Measurements from ENCODE around the gene TLCD3A. TPM values are rescaled to one million over a fixed set of nuclear protein-coding genes. Genes with fewer than 3 reads are reported as not detected.

The TLCD3A gene
- total RNA-seq, 1 experiment from 2014 or later, result 13.4 TPM

DNA sequence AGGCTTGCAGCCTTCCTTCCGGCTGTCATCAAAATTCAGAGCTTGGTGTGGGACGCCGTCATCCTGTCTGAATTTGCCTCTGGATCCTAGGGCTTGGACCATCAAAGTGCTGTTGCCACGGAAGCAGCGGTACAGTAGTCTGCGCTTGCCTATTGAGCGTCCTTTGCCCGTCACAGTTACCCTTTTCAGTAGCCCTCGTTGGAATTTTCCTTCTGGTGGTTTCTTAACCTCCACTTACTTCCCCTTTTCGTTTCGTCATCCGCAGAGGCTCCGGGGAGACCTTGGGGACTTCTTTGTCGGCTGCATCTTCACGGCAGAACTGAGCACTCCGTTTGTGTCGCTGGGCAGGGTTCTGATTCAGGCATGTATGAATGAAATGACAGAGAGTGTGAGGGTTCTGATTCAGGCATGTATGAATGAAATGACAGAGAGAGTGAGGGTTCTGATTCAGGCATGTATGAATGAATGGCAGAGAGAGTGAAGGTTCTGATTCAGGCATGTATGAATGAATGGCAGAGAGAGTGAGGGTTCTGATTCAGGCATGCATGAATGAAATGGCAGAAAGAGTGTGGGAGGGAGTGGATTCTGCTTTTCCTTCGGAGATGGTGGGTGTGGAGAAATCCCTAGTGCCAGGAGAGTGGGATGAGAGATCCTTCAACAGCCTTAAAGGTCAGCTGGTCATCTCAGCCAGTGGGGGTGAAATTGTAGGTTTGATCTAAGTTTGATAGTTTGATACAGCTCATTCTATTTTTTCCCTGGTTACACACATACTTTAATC, 8.0 kb downstream of the TLCD3A start:
- POLR2A ChIA-PET, result no interaction called here
- TF ChIP-seq, protein P1, sequence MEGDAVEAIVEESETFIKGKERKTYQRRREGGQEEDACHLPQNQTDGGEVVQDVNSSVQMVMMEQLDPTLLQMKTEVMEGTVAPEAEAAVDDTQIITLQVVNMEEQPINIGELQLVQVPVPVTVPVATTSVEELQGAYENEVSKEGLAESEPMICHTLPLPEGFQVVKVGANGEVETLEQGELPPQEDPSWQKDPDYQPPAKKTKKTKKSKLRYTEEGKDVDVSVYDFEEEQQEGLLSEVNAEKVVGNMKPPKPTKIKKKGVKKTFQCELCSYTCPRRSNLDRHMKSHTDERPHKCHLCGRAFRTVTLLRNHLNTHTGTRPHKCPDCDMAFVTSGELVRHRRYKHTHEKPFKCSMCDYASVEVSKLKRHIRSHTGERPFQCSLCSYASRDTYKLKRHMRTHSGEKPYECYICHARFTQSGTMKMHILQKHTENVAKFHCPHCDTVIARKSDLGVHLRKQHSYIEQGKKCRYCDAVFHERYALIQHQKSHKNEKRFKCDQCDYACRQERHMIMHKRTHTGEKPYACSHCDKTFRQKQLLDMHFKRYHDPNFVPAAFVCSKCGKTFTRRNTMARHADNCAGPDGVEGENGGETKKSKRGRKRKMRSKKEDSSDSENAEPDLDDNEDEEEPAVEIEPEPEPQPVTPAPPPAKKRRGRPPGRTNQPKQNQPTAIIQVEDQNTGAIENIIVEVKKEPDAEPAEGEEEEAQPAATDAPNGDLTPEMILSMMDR (IDR thresholded peaks at IDR 0.05; ENCODE audit: insufficient read depth in 1 of 2, low read depth in 1 of 2, low read length in 1 of 2, severe bottlenecking in 1 of 2, unreplicated experiment in 1 of 2), result no peak
- H3K4me3 Mint-ChIP-seq (ENCODE audit: unreplicated experiment), result no peak overlapping the region
- DNase-seq, result no peak
- intact Hi-C loops (cut with micrococcal nuclease; ENCODE audit: unreplicated experiment), result no loop called here
- H3K4me3 ChIP-seq (ENCODE audit: low read depth, low read length), result no peak overlapping the region
- no peaks in the 10 kb centered on the region for H3K27me3 Mint-ChIP-seq (ENCODE audit: insufficient read depth, unreplicated experiment)
- BruUV-seq (replicated peaks), result no TSS peak
- no peaks in the 10 kb centered on the region for H3K4me1 ChIP-seq
- H3K9me3 ChIP-seq, result no peaks in the 10 kb centered on the region
- no peaks in the 10 kb centered on the region for H3K36me3 ChIP-seq (ENCODE audit: control insufficient read depth, insufficient read depth, low read length)
- no peaks in the 10 kb centered on the region for H3K9me3 Mint-ChIP-seq (ENCODE audit: unreplicated experiment)
- H3K27me3 ChIP-seq (replicated peaks; ENCODE audit: control insufficient read depth, insufficient read depth, low read length), result no peaks in the 10 kb centered on the region
- H3K36me3 Mint-ChIP-seq (ENCODE audit: insufficient read depth, unreplicated experiment), result peaks cover 32% of the 10 kb centered on the region
- no peaks in the 10 kb centered on the region for H3K4me1 Mint-ChIP-seq (ENCODE audit: low read depth, unreplicated experiment)
- no peak overlapping the region for H3K27ac Mint-ChIP-seq (ENCODE audit: unreplicated experiment)
- CTCF ChIA-PET, result no interaction called here

DNA sequence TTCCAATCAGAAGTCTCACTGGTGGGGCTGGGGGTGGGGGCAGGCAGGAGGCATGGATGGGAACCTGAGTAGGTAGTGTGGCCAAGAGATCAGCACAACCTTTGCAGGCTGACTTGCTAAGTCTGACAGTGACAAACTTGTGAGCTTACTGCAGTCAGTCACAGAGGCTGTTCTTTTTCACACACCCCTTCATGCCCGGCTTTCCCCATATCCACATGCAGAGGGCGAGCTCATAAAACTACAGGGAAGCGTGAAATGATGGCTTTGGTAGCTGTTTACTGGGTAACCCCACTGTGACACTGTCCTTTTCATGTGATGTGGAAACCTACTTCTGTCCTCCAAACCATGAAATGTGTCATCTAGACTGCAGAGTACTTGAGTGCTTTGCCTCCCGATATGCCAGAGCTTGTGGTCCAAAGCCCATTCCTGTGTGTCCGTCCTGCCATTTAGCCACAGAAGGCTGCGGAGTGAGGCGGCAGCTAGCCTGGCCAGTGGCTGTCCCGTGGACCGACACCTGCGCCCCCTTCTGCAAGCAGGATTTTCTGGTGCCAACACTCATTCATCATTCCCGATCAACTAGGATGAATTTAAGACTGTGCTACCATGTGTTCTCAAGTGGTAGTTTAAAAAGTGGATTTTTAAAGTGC, 9.9 kb downstream of the TLCD3A start:
- Mint-ChIP-seq H3K4me1 (ENCODE audit: low read depth, unreplicated experiment) (no peaks in the 10 kb centered on the region), H3K9me3 (ENCODE audit: unreplicated experiment) (no peaks in the 10 kb centered on the region), H3K4me3 (ENCODE audit: unreplicated experiment) (no peak overlapping the region), H3K27ac (ENCODE audit: unreplicated experiment) (no peak overlapping the region), H3K27me3 (ENCODE audit: insufficient read depth, unreplicated experiment) (no peaks in the 10 kb centered on the region), H3K36me3 (ENCODE audit: insufficient read depth, unreplicated experiment) (peaks cover 30% of the 10 kb centered on the region)
- intact Hi-C loops (cut with micrococcal nuclease; ENCODE audit: unreplicated experiment), result no loop called here
- H3K9me3 ChIP-seq, result no peaks in the 10 kb centered on the region
- no peak for DNase-seq
- ChIA-PET POLR2A (no interaction called here), CTCF (no interaction called here)
- no peaks in the 10 kb centered on the region for H3K4me1 ChIP-seq
- TF ChIP-seq, protein P1 (IDR thresholded peaks at IDR 0.05; ENCODE audit: insufficient read depth in 1 of 2, low read depth in 1 of 2, low read length in 1 of 2, severe bottlenecking in 1 of 2, unreplicated experiment in 1 of 2), result no peak
- H3K36me3 ChIP-seq (ENCODE audit: control insufficient read depth, insufficient read depth, low read length), result no peaks in the 10 kb centered on the region; the same call in 1 of the 2 replicates
- no peaks in the 10 kb centered on the region for H3K27me3 ChIP-seq (replicated peaks; ENCODE audit: control insufficient read depth, insufficient read depth, low read length)
- TSS peak; percentile 13 for BruUV-seq (replicated peaks)
- no peak overlapping the region for H3K4me3 ChIP-seq (ENCODE audit: low read depth, low read length)

DNA sequence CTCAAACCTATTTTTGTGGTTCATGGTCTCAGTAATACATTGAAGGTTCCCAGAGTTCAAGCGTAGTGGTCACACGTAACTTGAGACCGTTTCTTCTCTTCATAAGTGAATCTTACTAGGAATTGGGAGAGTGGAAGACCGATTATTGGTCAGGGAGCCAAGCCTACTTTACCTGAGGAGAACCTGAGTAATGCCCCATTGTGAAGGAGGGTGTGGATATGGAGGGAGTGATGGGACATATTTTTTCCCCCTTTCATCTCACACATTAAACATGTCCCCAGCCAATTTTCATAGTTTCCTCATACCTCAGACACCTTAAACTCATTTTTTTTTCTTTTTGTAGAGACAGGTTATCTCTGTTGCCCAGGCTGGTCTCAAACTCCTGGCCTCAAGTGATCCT, 10.7 kb downstream of the TLCD3A start:
- Histone ChIP-seq H3K4me1 (no peaks in the 10 kb centered on the region), H3K9me3 (no peaks in the 10 kb centered on the region), H3K4me3 (ENCODE audit: low read depth, low read length) (no peak overlapping the region), H3K36me3 (ENCODE audit: control insufficient read depth, insufficient read depth, low read length) (no peaks in the 10 kb centered on the region; the same call in 1 of the 2 replicates), H3K27me3 (replicated peaks; ENCODE audit: control insufficient read depth, insufficient read depth, low read length) (no peaks in the 10 kb centered on the region)
- ChIA-PET CTCF (interaction anchor here (0.7 kb wide), 1 partner anchor 435 kb away, joined by 3 read pairs; no protein-coding TSS in a partner anchor), POLR2A (no interaction called here)
- BruUV-seq (replicated peaks), result no TSS peak
- no peaks in the 10 kb centered on the region for H3K27me3 Mint-ChIP-seq (ENCODE audit: insufficient read depth, unreplicated experiment)
- no peaks in the 10 kb centered on the region for H3K4me1 Mint-ChIP-seq (ENCODE audit: low read depth, unreplicated experiment)
- H3K9me3 Mint-ChIP-seq (ENCODE audit: unreplicated experiment), result no peaks in the 10 kb centered on the region
- no peak for DNase-seq
- peaks cover 30% of the 10 kb centered on the region for H3K36me3 Mint-ChIP-seq (ENCODE audit: insufficient read depth, unreplicated experiment)
- H3K27ac Mint-ChIP-seq (ENCODE audit: unreplicated experiment), result no peak overlapping the region
- TF ChIP-seq, protein P1 (IDR thresholded peaks at IDR 0.05; ENCODE audit: insufficient read depth in 1 of 2, low read depth in 1 of 2, low read length in 1 of 2, severe bottlenecking in 1 of 2, unreplicated experiment in 1 of 2), result no peak
- intact Hi-C loops (cut with micrococcal nuclease; ENCODE audit: unreplicated experiment), result no loop called here
- H3K4me3 Mint-ChIP-seq (ENCODE audit: unreplicated experiment), result no peak overlapping the region
